ENCODE results near the gene OGFOD3.
"Not testable (repeated sequence)": the region's sequence is repeated elsewhere in the genome, so short reads cannot be mapped to it uniquely, and the experiment has no call there.

Gene OGFOD3, protein sequence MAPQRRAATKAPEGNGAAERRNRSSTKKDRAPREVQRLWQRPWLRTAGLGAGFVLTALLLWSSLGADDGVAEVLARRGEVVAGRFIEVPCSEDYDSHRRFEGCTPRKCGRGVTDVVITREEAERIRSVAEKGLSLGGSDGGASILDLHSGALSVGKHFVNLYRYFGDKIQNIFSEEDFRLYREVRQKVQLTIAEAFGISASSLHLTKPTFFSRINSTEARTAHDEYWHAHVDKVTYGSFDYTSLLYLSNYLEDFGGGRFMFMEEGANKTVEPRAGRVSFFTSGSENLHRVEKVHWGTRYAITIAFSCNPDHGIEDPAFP

DNA sequence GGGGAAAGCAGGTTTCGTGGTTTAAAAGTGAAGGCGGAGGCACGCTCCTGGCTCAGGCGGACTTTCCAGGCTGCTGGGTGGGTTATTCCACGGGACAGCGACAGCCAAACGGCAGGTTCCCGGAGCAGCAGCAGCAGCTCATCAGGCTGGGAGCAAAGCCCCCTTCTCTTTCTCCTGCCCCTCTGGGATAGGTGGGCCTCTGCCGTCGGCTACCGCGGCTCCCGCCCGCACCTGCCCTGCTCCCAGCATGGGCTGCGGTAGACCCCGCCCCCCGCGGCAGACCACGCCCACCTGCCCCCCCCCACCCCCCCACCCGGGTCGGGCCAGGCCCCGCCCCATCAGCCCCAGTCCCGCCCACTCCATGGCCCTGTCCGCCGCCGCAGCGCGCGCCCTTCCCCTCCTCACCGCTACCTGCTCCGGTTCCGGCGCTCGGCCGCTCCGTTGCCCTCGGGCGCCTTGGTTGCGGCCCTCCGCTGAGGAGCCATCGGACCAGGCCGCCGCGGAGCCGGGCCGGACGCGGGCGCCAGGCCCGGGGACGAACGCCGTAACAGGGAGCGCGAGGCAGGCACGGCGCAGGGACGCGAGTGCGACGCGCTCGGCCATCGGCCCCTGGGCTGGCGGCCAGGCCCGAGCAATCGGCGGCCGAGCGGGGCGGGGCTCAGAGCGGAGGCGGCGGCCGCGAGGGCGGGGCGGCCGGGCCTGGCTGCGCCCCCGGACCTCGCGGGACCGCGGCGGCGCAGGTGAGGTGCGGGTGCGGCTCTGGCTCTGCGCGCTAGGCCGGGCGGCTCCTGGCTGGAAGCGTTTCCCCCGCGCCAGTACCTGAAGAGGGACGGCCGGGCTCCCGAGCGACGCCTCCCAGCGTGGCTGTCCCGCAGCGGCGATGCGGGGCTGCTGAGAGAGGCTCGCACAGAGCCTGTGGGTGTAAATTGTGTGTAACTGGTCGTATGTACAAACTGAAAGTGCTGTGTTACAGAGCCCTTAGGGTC is at the start of gene OGFOD3, which contains the start of gene HEXD:
Gene OGFOD3, minus strand, starts transcription at position 586 of the 986 bp plus-strand sequence. Its CDS starts 101 bp downstream, at position 485.
Gene HEXD, plus strand, starts transcription at position 347 of the 986 bp plus-strand sequence. CDS start 1,453 bp downstream, outside the sequence.
- DNase-seq: peak; percentile 75

DNA sequence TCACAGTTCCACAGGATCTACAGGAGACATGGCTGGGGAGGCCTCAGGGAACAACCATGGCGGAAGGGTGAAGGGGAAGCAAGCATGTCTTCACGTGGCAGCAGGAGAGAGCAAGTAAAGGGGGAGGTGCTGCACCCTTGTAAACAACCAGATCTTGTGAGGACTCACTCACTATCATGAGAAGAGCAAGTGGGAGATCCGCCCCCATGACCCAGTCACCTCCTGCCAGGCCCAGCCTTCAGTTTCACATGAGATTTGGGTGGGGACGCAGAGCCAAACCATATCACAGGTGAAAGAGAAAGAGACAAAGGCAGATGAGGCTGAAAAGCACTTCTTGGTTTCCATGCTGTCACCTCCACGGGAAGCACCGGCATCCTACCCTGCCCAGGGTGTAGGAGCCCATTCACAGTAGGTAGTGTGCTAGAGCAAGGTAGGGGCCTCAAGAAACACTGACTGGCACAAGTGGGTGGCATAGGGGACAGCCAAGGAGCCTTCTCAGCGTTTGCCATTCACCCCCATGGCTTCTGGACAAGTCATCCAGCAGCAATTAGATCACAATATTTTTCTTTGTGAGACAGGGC is 46.7 kb upstream of the OGFOD3 start:
- no peak for DNase-seq

GRCh38 chr17:82464567-82464929 is 46.2 kb upstream of the OGFOD3 start:
- no peak for DNase-seq

DNA sequence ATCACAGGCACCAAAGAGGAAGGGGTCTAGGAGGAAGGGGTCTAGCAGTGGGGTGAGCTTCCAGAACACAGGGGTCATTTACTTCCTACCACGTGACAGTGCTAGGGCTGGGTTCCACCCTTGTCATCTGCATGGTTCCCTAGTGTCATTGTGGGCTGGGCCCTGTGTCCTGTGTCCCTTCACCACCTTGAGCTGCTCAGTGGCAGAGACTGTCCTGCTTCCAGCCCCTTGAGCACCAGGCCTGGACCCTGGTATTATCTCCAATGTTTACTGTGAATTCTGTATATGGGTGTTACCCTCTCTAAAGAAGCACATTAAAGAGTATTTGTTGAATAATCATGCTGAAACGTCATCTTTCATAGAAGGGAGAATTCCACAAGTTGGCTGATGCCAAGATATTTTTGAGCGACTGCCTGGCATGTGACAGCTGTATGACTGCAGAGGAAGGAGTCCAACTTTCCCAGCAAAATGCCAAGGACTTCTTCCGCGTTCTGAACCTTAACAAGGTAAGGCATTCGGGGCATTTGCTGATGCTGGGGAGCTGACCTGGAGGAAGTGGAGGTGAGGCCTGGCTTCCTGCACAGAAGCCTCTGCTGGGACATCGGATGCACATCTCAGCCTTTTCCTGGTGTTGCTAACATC is 45.7 kb upstream of the OGFOD3 start:
- no peak for DNase-seq

GRCh38 chr17:82463391-82463790 is 45.0 kb upstream of the OGFOD3 start:
- no peak for DNase-seq

GRCh38 chr17:82461827-82462524 is 43.6 kb upstream of the OGFOD3 start:
- DNase-seq: no peak

DNA sequence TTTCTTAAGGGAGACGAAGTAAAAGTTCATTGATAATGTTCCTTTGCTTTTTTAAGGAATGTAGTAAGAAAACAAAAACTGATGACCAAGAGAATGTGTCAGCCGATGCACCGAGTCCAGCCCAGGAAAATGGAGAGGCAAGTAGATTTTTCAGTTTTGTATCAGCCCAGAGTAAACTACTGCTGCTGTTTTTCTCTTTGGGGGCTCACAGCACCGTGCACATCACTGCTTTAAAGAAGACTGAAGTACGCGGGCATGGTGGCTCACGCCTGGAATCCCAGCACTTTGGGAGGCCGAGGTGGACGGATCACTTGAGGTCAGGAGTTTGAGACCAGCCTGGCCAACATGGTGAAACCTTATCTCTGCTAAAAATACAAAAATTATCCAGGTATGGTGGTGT is 41.5 kb upstream of the OGFOD3 start:
- DNase-seq: not testable (repeated sequence)

GRCh38 chr17:82458885-82459424 is 40.6 kb upstream of the OGFOD3 start:
- DNase-seq: peak; percentile 24

DNA sequence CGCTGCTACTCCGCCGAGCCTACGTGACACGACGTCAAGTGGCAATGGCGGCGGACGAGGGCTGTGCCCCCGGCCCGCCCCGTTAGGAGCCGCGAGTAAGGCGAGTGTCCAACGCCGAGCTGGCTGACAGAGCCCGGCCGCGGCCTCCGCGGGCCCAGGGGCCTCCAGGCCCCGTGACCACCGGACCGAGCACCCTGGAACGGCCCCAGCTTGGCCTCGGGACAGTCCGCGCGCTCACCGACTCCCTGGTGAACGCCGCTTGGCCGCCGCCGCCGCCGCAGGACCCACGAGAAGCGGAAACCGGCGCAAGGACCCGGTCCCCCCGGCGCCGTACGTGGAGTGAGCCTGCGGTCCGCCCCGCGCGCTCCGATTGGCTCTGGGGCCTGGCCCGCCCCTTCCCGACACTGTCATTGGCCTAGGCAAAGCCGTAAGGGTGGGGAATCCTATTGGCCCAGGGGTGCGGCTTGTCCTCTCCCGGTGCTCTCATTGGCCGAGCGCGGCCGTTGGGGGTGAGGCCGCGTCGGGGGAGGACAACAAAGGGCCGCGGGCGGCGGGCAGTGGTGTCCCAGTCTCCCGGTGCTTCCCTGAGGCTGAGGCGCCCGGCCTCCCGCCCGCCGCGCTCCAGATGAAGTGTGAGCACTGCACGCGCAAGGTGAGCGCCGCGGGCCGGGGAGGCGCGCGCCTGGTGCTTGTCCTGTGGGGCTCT is 39.9 kb upstream of the OGFOD3 start, which contains the start of gene NARF:
Gene NARF, plus strand, starts transcription at position 563 of the 706 bp plus-strand sequence. Its CDS starts 63 bp downstream, at position 626.
- DNase-seq: peak; percentile 95

DNA sequence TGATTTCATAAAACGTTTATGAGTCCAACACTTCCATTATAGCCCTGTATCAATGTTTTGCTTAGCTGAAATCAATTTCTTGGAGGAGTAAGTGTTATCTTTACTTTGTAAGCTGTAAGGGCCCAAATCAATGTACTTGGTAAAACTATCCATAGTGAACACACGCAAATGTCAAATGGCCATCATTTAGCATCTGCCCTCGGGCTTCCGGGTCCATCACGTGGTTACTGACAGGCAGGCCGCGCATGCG is 39.5 kb upstream of the OGFOD3 start:
- DNase-seq: no peak

GRCh38 chr17:82457073-82457928 is 38.9 kb upstream of the OGFOD3 start:
- DNase-seq: no peak

GRCh38 chr17:82453706-82454105 is 35.3 kb upstream of the OGFOD3 start:
- DNase-seq: not testable (repeated sequence)

GRCh38 chr17:82453151-82453550 is 34.8 kb upstream of the OGFOD3 start:
- DNase-seq: not testable (repeated sequence)

DNA sequence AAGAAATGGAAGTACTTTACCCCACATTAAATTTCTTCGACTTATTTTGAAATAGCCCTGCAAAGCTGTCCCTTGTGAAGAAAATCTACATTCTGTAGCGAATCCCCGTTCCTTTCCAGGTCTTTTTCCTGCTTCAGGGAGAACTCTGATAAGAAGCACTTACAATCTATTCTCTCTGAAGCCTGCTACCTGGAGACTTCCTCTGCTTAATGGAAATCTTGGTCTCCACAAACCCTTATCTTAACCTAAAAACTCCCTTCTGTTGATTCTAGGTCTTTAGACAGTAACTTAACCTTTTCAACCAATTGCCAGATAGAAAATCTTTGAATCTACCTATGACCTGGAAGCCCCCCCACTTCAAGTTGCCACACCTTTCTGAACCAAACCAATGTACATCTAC is 33.8 kb upstream of the OGFOD3 start:
- DNase-seq: no peak

- DNase-seq: peak; percentile 70
Measured at GRCh38 chr17:82450357-82451106, 32.1 kb upstream of the OGFOD3 start, which contains the start of gene CYBC1. TSS of gene CYBC1 (minus strand) at chr17:82450752. CDS start at chr17:82449254, 1,498 bp downstream.

DNA sequence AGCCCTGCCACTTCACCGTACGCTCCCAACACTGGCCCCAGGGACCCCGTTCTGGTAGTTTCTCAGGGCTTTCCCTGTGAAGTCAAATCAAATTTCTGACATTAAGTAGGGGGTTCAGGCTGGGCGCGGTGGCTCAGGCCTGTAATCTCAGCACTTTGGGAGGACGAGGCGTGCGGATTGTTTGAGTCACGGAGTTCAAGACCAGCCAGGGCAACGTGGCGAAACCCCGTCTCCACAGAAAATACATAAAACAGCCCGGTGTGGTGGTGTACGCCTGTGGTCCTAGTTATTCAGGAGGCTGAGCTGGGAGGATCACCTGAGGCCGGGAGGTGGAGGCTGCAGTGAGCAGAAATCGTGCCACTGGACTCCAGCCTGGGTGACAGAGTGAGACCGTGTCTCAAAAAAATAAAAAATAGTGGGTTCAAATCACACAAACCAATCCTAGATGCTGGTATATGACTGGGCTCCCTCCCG is 31.5 kb upstream of the OGFOD3 start:
- no peak for DNase-seq

DNA sequence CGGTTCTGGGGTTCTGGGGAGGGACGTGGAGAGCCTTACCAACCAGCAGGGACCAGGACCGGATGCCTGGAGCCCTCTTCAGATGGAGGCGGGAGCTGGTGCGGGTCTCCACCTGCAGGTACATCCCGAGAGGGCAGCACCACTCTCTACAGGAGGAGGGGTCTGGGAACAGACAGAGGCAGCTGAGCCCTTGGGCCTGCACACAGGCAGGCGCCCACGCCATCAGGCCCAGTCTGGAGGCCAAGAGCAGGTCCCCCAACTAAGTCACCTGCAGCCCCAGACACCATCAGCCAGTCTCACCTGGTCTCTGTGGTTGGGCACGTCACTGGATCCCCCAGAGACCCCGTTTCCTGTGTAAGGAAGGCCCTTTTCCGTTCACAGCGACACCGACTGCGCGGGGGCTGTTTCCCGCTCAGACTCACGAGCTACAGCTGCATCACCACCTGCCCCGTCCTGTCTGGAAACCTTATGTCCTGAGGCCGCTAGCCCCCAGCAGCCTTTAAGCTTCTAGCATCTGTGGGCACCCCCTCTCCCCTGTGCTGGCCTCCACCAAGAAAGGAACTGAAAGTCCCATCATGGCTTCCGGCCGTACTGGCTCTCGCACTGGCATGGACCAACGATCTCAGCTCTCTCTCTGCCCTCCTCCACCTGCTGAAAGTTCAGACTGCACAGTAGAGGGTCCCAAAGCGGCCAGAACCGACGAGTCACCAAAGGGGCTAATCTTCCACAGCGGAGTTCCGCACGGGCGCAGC is 30.9 kb upstream of the OGFOD3 start:
- DNase-seq: no peak

DNA sequence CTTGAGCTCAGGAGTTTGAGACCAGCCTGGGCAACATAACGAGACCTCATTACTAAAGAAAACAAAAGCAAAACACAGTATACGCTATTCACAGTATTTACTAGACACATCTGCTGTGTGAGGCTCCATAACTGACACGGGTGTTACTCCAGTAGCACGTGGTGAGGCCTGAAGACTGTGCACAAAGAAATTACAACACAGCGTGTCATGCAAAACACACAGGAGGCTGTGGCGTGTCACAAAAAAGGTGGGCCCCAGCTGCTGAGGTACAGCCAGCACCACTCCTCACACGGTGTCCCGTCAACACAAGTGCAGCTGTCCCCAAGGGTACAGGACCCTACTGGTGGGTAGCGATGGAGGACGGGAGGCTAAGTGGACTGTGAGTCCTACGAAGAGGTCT is 29.5 kb upstream of the OGFOD3 start:
- DNase-seq: no peak

DNA sequence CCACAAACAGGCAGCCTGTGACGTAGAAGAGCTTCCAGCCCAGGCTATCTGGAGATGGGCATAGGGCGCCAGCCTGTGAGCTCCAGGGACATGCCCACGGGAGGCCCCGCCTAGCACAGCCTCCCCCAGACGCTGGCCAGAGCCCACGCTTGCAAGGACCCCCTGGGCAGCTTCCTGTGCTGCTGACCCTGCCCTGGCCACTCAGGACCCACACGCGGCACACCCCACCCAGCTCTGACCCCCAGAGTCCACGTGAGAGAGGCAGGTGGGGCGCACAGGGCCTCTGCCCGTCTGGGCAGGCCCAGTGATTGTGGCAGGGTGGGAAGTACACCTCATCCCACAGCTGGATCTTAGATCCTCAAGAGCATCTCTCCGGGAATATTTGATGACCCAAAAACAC is 28.3 kb upstream of the OGFOD3 start:
- DNase-seq: no peak
